HG02571 (cell line): Measurements from ENCODE around the gene U2SURP.

Experiments
- ATAC-seq: cut with Tn5 transposase; IDR thresholded peaks from one replicate; pipeline ENCODE4 v1.9.1; 2021; ENCODE audit warnings: mild to moderate bottlenecking, moderate library complexity; ENCODE audit not compliant: unreplicated experiment

The U2SURP gene

DNA sequence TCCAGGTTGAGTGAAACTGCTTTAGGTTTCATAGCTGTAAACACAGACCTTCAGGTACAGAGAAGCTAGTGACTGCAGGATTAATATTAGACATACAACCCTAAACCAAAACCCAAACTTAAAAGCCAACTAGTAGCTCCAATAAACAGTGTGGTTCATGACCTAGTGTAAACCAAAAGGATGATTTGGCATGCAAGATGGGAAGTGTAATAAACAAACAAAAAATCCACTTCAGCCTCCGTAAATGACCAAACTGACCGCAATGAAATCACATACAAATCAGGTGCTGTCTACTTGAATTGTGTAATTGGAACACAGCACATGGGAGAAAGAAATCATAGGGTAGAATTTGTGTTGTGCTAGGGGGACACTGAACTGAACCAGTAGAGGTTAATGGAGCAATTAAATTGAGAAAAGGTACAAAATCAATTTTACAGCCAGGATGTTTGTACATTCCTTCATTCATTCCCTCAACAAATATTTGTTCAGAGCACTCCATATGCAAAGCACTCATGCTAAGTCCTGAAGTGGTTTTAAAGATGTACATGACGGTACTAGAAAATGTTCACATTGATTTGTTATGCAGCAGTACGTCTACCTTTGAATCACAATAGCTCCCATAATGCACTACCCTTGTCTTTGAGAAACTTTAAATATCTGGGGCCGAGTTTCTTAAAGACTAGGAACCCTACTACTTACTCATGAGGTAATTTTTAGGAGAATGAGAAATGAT lies 96.8 kb downstream of the U2SURP start:
- ATAC-seq: no peak

DNA sequence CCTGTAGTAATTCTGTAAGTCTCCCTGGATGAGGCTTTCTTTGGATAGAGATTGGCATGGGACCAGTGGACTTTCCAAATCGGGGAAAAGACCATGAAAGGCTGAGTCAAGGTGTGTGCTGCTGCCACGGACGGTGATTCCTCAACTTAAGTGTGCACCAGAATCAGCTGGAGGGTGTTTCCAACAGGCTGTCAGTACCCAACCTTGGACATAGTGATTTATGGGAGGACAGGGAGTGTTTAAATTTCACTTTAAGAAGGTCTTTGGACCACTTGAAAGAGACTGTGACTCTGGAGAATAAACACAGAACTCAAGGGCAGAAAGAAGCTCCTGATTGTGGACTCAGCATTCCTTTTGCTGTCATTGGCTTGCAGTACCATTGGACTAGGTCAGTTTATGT lies 97.8 kb downstream of the U2SURP start:
- ATAC-seq: no peak

DNA sequence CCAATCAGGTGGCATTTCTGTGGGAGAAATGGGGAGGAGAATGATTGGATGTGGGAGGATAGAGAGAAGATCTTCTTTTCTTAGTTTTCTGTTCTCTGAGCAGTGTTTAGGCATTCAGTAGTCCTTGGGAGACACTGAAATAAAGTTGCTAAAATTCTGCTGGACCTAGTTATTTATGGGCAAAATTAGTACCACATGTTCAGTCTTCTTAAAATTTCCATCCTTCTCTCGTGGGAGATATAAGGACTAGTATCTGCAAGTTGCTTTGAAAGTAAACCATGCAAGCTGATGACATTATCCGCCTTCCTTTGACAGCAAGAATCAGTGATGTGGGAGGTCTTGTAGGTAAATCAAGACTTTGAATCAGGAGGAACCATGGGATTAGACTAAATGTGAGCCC lies 98.3 kb downstream of the U2SURP start:
- ATAC-seq: no peak

DNA sequence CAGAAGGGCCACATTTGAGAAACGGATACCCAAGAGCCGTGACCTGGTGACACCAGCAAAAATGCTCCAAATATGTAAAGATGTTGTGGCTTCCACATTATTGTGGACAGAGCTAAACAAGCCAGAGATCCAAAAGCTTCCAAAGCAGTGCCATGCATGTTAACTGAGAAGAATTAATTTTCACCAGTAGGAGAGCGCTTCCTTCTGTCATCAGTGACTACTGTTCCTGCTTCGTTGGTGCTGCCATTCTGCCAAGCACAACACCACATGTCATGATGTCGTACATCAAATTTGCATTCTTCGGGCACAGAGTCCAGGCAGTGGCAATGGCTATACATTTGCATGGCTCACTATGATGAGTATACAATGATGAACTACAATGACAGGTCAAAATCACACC lies 99.1 kb downstream of the U2SURP start:
- no peak for ATAC-seq

DNA sequence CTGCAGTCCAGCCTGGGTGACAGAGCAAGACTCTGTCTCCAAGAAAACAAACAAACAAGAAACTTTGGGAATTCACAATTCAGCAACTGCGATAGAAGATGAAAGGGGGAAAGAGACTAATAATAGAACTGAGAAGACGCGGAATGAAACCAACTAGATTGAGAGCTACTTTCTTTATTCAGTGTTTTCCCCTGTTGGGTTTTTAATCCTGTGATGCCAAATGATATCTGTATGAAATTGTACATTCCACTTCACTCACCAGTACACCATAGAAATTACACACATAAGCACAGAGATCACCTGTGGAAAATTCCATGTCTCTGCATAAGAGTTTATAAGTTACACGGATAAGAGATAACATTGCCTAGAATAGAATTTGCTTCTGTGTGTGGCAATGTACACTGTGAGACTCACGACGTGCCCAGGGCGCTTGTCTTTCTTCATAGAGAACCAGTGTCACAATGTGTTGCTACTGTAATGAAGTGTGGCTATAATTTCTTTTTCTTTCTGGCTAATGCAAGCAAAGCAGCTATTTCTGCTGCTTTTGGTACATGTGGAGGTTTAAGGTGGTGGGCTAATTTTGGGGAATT lies 100.5 kb downstream of the U2SURP start:
- no peak for ATAC-seq

DNA sequence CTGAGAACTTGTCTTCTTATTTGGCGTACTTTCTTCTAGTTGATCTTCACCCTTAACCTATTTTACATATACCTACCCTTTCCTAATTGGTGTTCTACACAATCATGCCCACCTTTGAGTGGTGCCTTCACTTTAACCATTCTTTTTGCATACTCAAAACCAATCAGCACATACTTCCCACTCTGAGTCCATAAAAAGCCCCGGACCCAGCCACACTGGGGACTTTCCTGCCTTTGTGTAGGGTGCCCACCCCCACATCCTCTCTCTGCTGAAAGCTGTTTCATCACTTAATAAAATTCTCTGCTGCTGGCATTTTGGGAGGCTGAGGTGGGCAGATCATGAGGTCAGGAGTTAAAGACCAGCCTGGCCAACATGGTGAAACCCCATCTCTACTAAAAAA lies 102.3 kb downstream of the U2SURP start:
- ATAC-seq: no peak

DNA sequence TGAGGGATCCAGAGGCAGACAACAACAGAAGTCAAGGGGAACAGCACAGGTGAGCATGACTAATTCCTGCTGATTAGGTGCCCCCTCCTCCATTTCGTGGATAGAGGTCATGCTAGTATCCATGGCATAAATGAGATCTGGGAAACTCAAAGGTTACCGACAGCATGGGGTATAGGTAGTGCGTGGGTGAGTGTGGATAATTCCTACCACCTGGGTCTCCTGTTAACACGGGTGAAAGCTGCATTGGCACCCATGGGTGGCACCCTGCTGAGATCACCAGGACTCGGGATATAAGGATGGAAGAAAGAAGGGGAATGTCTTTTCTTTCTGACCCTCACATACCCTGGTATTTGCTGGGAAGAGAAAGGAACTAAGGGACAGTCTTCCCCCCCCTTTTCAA lies 103.8 kb downstream of the U2SURP start:
- ATAC-seq: no peak

DNA sequence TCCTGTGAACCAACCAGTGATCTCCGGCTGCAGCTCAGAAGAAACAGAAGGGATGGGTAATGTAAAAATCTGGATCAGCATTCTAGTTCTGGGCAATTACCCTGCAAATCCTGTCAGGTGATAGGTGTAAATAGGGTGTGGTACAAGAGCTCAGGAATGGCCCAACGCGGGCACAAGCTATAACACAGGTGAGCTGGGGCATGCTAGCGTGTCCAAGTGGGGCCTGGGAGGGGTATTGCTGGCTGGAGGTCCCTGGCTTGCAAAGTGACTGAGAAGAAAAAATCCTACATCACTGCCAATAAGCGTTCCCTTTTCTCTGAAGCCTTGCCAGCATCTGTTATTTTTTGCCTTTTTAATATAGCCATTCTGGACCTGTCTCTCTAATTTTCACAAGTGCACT lies 108.5 kb downstream of the U2SURP start:
- ATAC-seq: no peak
